ENCODE data around the gene GJB2.

DNA sequence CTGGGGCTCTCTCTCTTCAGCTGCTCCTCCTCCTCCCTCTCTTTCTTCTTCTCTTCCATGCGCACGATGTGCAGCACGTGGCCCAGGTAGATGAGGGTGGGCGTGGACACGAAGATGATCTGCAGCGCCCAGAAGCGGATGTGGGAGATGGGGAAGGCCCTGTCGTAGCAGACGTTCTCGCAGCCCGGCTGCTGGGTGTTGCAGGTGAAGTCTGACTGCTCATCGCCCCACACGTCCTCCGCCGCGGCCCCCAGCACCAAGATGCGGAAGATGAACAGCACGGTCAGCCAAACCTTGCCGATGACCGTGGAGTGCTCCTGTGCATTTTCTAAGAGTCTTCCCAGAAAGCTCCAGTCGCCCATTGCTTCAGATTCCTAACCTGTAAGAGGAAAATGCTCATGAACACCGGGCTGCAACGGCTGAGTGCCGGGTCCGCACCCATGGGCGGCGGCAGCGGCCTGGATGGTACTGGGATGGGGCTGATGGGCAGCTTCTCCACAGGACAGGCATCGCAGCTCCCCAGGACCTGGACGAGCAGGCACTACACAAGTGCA, 49.7 kb downstream of the GJB2 start:
- TF ChIP-seq SNAI2 (CRISPR knock-in tag; IDR thresholded peaks at IDR 0.05) (no peak), ZNF565 (CRISPR knock-in tag; conservative IDR thresholded peaks at IDR 0.05; ENCODE audit: low read depth) (no peak), ZNF70 (CRISPR knock-in tag; IDR thresholded peaks at IDR 0.05) (no peak), ZFP3 (CRISPR knock-in tag; IDR thresholded peaks at IDR 0.05) (no peak)
- TF ChIP-seq, protein P1, sequence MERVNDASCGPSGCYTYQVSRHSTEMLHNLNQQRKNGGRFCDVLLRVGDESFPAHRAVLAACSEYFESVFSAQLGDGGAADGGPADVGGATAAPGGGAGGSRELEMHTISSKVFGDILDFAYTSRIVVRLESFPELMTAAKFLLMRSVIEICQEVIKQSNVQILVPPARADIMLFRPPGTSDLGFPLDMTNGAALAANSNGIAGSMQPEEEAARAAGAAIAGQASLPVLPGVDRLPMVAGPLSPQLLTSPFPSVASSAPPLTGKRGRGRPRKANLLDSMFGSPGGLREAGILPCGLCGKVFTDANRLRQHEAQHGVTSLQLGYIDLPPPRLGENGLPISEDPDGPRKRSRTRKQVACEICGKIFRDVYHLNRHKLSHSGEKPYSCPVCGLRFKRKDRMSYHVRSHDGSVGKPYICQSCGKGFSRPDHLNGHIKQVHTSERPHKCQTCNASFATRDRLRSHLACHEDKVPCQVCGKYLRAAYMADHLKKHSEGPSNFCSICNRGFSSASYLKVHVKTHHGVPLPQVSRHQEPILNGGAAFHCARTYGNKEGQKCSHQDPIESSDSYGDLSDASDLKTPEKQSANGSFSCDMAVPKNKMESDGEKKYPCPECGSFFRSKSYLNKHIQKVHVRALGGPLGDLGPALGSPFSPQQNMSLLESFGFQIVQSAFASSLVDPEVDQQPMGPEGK (CRISPR knock-in tag; IDR thresholded peaks at IDR 0.05; ENCODE audit: borderline replicate concordance) = no peak
